Measurements from ENCODE around the gene ARR3.
A peak's percentile ranks its signal among the peaks of the same experiment; 100 is the strongest.
"Not testable (repeated sequence)": the region's sequence is repeated elsewhere in the genome, so short reads cannot be mapped to it uniquely, and the experiment has no call there.

Gene ARR3

GRCh38 chrX:70292788-70293187 is 24.7 kb downstream of the ARR3 start:
- no peak for TF ChIP-seq CTCF (IDR thresholded peaks at IDR 0.05; ENCODE audit: low read depth, low read length, missing control alignments)
- H3K4me3 ChIP-seq (replicated peaks; ENCODE audit: low read depth, low read length), result peak overlapping the region; percentile 11; the same call in 1 of the 2 replicates
- DNase-seq (ENCODE audit: extremely low read depth, low read depth), result no peak

- no peak for DNase-seq (ENCODE audit: extremely low read depth, low read depth)
- H3K4me3 ChIP-seq (replicated peaks; ENCODE audit: low read depth, low read length), result no peak overlapping the region
- no peak for TF ChIP-seq CTCF (IDR thresholded peaks at IDR 0.05; ENCODE audit: low read depth, low read length, missing control alignments)
These were observed 25.5 kb downstream of the ARR3 start for GRCh38 chrX:70293621-70294020.

GRCh38 chrX:70301716-70302115 is 33.6 kb downstream of the ARR3 start:
- no peak for DNase-seq (ENCODE audit: extremely low read depth, low read depth)
- no peak for TF ChIP-seq CTCF (IDR thresholded peaks at IDR 0.05; ENCODE audit: low read depth, low read length, missing control alignments)
- H3K4me3 ChIP-seq (replicated peaks; ENCODE audit: low read depth, low read length), result no peak overlapping the region

GRCh38 chrX:70313503-70313902 is 45.4 kb downstream of the ARR3 start:
- no peak for TF ChIP-seq CTCF (IDR thresholded peaks at IDR 0.05; ENCODE audit: low read depth, low read length, missing control alignments)
- no peak overlapping the region for H3K4me3 ChIP-seq (replicated peaks; ENCODE audit: low read depth, low read length)
- DNase-seq (ENCODE audit: extremely low read depth, low read depth), result no peak

GRCh38 chrX:70322784-70323183 is 54.6 kb downstream of the ARR3 start:
- DNase-seq (ENCODE audit: extremely low read depth, low read depth), result no peak
- H3K4me3 ChIP-seq (replicated peaks; ENCODE audit: low read depth, low read length), result no peak overlapping the region
- no peak for TF ChIP-seq CTCF (IDR thresholded peaks at IDR 0.05; ENCODE audit: low read depth, low read length, missing control alignments)

GRCh38 chrX:70323628-70324027 is 55.5 kb downstream of the ARR3 start:
- DNase-seq (ENCODE audit: extremely low read depth, low read depth); H3K4me3 ChIP-seq (replicated peaks; ENCODE audit: low read depth, low read length): not testable (repeated sequence)

GRCh38 chrX:70324326-70324725 is 56.2 kb downstream of the ARR3 start:
- no peak overlapping the region for H3K4me3 ChIP-seq (replicated peaks; ENCODE audit: low read depth, low read length)
- DNase-seq (ENCODE audit: extremely low read depth, low read depth), result no peak
- no peak for TF ChIP-seq CTCF (IDR thresholded peaks at IDR 0.05; ENCODE audit: low read depth, low read length, missing control alignments)
